HG03066 (cell line): ENCODE data around the gene PLEKHA1.

Experiments used
- ATAC-seq: cut with Tn5 transposase; IDR thresholded peaks from one replicate; pipeline ENCODE4 v1.9.1; 2021; ENCODE audit warnings: low read depth; ENCODE audit not compliant: unreplicated experiment

The PLEKHA1 gene

GRCh38 chr10:122475100-122475499 lies 100.6 kb downstream of the PLEKHA1 start:
- no peak for ATAC-seq

- no peak for ATAC-seq
Measured at GRCh38 chr10:122475591-122476332, 101.3 kb downstream of the PLEKHA1 start.

GRCh38 chr10:122476333-122476695 lies 101.8 kb downstream of the PLEKHA1 start:
- no peak for ATAC-seq

- ATAC-seq = no peak
Measured at GRCh38 chr10:122477436-122477835, 102.9 kb downstream of the PLEKHA1 start.

DNA sequence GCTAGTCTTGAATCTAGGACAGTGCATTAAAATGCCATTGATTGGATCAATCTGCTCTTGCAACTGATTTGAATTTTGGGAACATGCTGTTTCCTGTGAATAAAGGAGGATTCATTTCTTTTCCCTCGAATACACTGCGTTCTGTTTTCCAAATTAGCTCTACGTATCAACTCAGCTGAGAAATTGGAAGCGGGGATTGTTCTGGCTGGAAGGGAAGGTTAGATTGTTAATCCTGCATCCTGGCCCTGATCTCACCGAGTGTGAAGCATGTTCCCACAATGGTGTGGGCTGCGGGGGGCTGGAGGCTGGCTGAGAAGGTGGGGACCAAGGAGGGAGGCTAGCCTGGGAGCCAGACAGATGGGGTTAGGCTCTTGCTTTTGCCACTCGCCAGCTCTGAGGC lies 104.5 kb downstream of the PLEKHA1 start:
- ATAC-seq = no peak

- ATAC-seq = no peak
Measured at GRCh38 chr10:122480146-122480833, 105.8 kb downstream of the PLEKHA1 start.

GRCh38 chr10:122481296-122482056 lies 107.0 kb downstream of the PLEKHA1 start:
- ATAC-seq = no peak
